ENCODE measurements around the gene ST8SIA5. TPM values are rescaled to one million over a fixed set of nuclear protein-coding genes. Genes with fewer than 3 reads are reported as not detected.
A peak's percentile ranks its signal among the peaks of the same experiment; 100 is the strongest.

The ST8SIA5 gene
- total and polyA plus RNA-seq, 2 of the 13 experiments (the other 11 are each of a cell fraction or from before 2014, with no cell fraction given), result 0.07 to 0.20 TPM

- no peak for TF ChIP-seq SOX6 (IDR thresholded peaks at IDR 0.05)
- no peak for TF ChIP-seq SOX6 (CRISPR knock-in tag; IDR thresholded peaks at IDR 0.05)
- TF ChIP-seq ZFP36L2 (CRISPR knock-in tag; IDR thresholded peaks at IDR 0.05), result no peak
- no peak for TF ChIP-seq NFYC (CRISPR knock-in tag; IDR thresholded peaks at IDR 0.05)
Measured at GRCh38 chr18:46755315-46756024, 1.4 kb downstream of the ST8SIA5 start (continued).

DNA sequence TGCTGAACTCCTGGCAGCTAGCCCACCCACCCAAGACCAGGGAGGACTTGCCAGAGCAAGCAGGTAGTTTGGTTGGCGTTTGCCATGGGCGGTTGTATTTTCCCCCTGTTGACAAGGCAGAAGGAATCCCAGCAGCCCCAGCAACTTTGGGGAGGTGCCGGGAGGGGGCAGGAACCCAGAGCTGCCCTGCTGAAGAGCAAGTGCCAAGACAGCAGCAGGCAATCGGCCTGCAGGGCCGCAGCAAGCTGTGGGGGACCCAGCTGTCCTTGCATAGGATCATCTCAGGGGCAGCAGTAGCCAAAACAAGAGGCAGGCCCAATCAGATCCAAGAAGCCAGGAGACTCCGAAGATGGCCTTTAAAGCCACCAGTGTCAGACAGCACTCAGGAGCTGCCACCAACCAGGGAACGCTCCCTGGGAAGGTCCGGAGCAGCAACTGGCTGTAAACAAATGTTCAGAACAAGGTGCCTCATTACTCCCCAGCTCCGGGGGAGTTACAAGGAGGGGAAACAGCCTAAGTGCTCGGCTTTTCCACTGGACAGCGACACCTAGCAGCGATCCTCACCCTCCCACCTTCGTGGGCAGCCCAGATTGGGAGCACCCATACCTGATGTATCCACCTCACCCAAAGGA, 2.1 kb downstream of the ST8SIA5 start:
- in situ Hi-C loops (cut with HindIII; ENCODE audit: extremely low pct_ligation_motif_present, low pct_unique_long_range_greater_than_20kb), result no loop called here
- FAIRE-seq (no peak), DNase-seq (ENCODE audit: low spot score) (peak; percentile 2), ATAC-seq (peak; percentile 81)
- no TSS peak for BruUV-seq (replicated peaks)
- Histone ChIP-seq H3K4me1 (ENCODE audit: insufficient read depth, low read length) (no peaks in the 10 kb centered on the region), H3K4me2 (ENCODE audit: low read depth, low read length) (no peak overlapping the region), H3K4me3 (replicated peaks in 1 of 3; ENCODE audit: insufficient read depth in 1 of 3, low read depth in 2 of 3, low read length in 3 of 3) (no peak overlapping the region), H3K27ac (ENCODE audit: extremely low read length, insufficient read depth, low read length) (no peak overlapping the region), H3K36me3 (replicated peaks in 1 of 2; ENCODE audit: control insufficient read depth in 1 of 2, insufficient read depth in 2 of 2, low read length in 2 of 2) (no peaks in the 10 kb centered on the region), H4K20me1 (ENCODE audit: insufficient read depth, low read length) (no peaks in the 10 kb centered on the region), H3K79me2 (ENCODE audit: insufficient read depth, low read length) (no peaks in the 10 kb centered on the region), H3K27me3 (ENCODE audit: control insufficient read depth in 1 of 2, insufficient read depth in 2 of 2, low read length in 2 of 2) (peaks cover 4 to 47% of the 10 kb centered on the region in 2 experiments; a peak in 4 of 5 replicates), H2AFZ (ENCODE audit: low read length) (no peak overlapping the region), H3K9me3 (ENCODE audit: low read length) (no peaks in the 10 kb centered on the region), H3K9ac (ENCODE audit: insufficient read depth, low read depth, low read length) (no peak overlapping the region)
- no peak for TF ChIP-seq EEA1 (CRISPR knock-in tag; IDR thresholded peaks at IDR 0.05; ENCODE audit: borderline replicate concordance)
- TF ChIP-seq TP53 (CRISPR knock-in tag; conservative IDR thresholded peaks at IDR 0.05), result no peak
- peak; percentile 47 for TF ChIP-seq CTCF (CRISPR knock-in tag; IDR thresholded peaks at IDR 0.05)
- POLR2A ChIA-PET, result no interaction called here
- 0% methylated on average over 5 of the region's 13 CpGs for WGBS (ENCODE audit: low lambda C conversion rate)
- intact Hi-C loops (cut with micrococcal nuclease; ENCODE audit: unreplicated experiment), result no loop called here
- CTCF ChIA-PET (ENCODE audit: low intra/inter-chr PET ratio, low total read pairs), result no interaction called here
